ENCODE data around the gene CHMP5. TPM values are rescaled to one million over a fixed set of nuclear protein-coding genes. Genes with fewer than 3 reads are reported as not detected.
A peak's percentile ranks its signal among the peaks of the same experiment; 100 is the strongest.

CHMP5 gene
- total RNA-seq, 2 donors from 2014 or later, result 76.5 to 112 TPM

DNA sequence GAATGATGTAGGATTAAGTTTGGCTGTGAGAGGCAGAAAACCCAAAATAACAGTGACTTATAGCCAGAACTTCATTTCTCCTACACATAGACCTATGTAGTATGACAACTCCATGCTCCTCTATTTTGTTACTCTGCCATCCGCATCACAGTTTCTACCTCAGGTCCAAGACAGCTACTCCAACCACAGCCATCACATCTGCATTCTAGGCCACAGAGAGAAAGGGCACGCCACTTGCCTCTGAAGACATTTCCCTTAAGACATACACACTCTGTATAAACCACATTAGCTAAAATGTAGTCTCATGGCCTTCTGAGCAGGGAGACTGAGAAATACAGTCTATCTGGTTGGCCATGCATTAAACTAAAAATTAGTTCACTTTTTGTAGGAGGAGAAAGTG, 14.9 kb upstream of the CHMP5 start:
- Mint-ChIP-seq H3K4me1 (ENCODE audit: low read depth) (no peaks in the 10 kb centered on the region), H3K4me3 (no peak overlapping the region), H3K27ac (no peak overlapping the region), H3K27me3 (ENCODE audit: low read depth) (no peaks in the 10 kb centered on the region), H3K9me3 (no peaks in the 10 kb centered on the region), H3K36me3 (ENCODE audit: insufficient read depth in 2 of 2) (peaks cover 5 to 6% of the 10 kb centered on the region in 2 donors)
- ATAC-seq (replicated peaks in 1 of 2) (no peak), DNase-seq (no peak)

DNA sequence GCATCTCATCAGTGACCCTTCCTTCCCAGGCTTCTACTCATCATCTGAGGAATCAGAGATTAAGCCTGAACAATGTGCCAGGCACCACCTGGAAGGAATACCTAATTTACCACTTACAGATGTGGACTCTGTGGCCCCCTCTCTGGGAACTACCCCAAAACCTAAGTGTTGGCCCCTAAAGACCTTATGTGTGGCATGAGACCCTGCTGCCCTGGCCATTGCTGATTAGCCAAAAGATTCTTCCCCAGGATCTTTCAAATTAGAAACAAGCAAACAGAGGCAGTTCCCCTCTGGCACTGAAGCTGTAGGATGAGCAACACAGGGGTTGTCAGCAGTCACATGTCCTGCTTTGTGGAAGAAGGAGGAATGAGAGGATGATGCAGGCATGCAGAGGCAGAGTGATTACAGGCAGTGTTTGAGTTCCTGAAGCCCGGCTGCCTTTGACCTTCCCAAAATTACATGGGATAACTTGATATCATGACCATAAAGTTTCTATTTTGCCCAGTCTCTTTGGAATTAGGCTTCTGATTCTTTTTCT, 14.3 kb upstream of the CHMP5 start:
- no peak overlapping the region for H3K27ac Mint-ChIP-seq
- no peaks in the 10 kb centered on the region for H3K9me3 Mint-ChIP-seq
- H3K4me3 Mint-ChIP-seq, result no peak overlapping the region
- DNase-seq, result no peak
- no peak for ATAC-seq (replicated peaks in 1 of 2)
- peaks cover 6% of the 10 kb centered on the region in 2 donors for H3K36me3 Mint-ChIP-seq (ENCODE audit: insufficient read depth in 2 of 2)
- H3K4me1 Mint-ChIP-seq (ENCODE audit: low read depth), result no peaks in the 10 kb centered on the region
- H3K27me3 Mint-ChIP-seq (ENCODE audit: low read depth), result no peaks in the 10 kb centered on the region

DNA sequence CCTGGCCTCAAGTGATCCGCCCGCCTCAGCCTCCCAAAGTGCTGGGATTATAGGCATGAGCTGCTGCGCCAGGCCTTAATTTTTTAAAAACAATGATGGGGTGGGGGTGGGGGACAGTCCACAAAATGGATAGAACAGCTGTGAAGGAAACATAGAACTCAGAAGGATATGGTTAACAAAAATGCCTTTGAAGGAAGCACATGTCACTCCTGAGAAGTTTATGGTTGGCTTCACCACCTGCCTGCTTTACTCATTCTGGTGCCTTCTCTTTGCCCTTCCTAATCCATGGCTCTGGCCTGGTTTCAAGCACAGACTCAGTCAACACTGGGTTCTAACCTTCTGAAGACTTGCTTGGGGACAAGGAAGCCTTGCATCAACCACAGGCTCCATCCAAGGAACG, 10.6 kb upstream of the CHMP5 start:
- H3K27ac Mint-ChIP-seq, result no peak overlapping the region

GRCh38 chr9:33255014-33255413, 9.8 kb upstream of the CHMP5 start:
- Mint-ChIP-seq H3K36me3 (ENCODE audit: insufficient read depth in 2 of 2) (peaks cover 8 to 28% of the 10 kb centered on the region in 2 donors), H3K27ac (no peak overlapping the region)

More for the DNA sequence above, 10.6 kb upstream of the CHMP5 start:
- peaks cover 8 to 26% of the 10 kb centered on the region in 2 donors for H3K36me3 Mint-ChIP-seq (ENCODE audit: insufficient read depth in 2 of 2)
- no peaks in the 10 kb centered on the region for H3K9me3 Mint-ChIP-seq
- H3K4me3 Mint-ChIP-seq, result no peak overlapping the region
- no peak for ATAC-seq (replicated peaks in 1 of 2)
- no peaks in the 10 kb centered on the region for H3K27me3 Mint-ChIP-seq (ENCODE audit: low read depth)
- peaks cover 6% of the 10 kb centered on the region for H3K4me1 Mint-ChIP-seq (ENCODE audit: low read depth)
- no peak for DNase-seq

DNA sequence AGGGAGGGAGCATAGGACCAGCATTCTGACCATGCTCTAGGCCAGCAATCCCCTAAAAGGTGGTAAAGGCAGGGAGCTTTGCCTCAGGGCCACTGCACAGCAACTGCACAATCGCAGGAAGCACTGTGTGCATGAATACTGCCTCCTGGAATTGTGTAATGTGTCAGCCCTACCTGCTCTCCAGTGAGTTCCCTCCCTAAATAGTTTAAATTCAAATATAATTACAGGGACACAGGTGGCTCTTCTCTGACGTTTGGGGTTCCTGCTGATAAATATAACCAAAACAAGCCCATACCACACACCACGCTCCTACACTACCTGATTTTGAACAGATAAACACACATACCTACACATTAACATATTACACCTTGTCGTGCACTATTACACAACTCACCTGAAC, 9.4 kb upstream of the CHMP5 start:
- DNase-seq, result no peak
- Mint-ChIP-seq H3K4me1 (ENCODE audit: low read depth) (peaks cover 10% of the 10 kb centered on the region), H3K4me3 (no peak overlapping the region), H3K9me3 (no peaks in the 10 kb centered on the region), H3K27me3 (ENCODE audit: low read depth) (no peaks in the 10 kb centered on the region), H3K36me3 (ENCODE audit: insufficient read depth in 2 of 2) (peaks cover 10 to 32% of the 10 kb centered on the region in 2 donors), H3K27ac (no peak overlapping the region)
- no peak for ATAC-seq (replicated peaks in 1 of 2)

More at GRCh38 chr9:33255014-33255413, 9.8 kb upstream of the CHMP5 start:
- Mint-ChIP-seq H3K9me3 (no peaks in the 10 kb centered on the region), H3K4me3 (no peak overlapping the region), H3K27me3 (ENCODE audit: low read depth) (no peaks in the 10 kb centered on the region), H3K4me1 (ENCODE audit: low read depth) (peaks cover 6% of the 10 kb centered on the region)
- ATAC-seq (replicated peaks in 1 of 2), result no peak
- DNase-seq, result no peak

GRCh38 chr9:33256236-33256635, 8.6 kb upstream of the CHMP5 start:
- Mint-ChIP-seq H3K36me3 (ENCODE audit: insufficient read depth in 2 of 2) (peaks cover 12 to 33% of the 10 kb centered on the region in 2 donors), H3K27ac (no peak overlapping the region), H3K4me1 (ENCODE audit: low read depth) (peaks cover 18% of the 10 kb centered on the region), H3K9me3 (no peaks in the 10 kb centered on the region), H3K27me3 (ENCODE audit: low read depth) (no peaks in the 10 kb centered on the region), H3K4me3 (no peak overlapping the region)
- DNase-seq (no peak), ATAC-seq (replicated peaks in 1 of 2) (no peak)

DNA sequence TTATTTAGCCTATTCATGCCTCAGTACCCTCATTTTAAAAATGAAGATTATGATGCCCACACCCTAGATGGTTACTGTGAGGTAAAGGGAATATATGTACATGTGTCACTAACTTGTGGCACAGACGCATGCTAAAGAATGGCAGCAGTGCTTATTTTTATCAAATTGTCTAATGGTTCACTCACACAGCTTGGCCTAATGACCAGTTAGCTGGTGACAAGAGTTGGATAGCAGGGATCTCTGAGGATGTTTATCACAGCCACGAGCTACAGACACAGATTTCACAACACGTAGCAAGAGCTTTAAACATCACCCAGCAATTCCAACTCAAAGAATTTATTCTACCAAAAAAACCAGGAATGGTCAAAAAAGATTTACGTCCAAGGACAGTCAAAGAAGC, 7.6 kb upstream of the CHMP5 start:
- ATAC-seq (replicated peaks in 1 of 2) (no peak), DNase-seq (no peak)
- Mint-ChIP-seq H3K9me3 (no peaks in the 10 kb centered on the region), H3K27me3 (ENCODE audit: low read depth) (no peaks in the 10 kb centered on the region), H3K27ac (no peak overlapping the region), H3K36me3 (ENCODE audit: insufficient read depth in 2 of 2) (peaks cover 12 to 34% of the 10 kb centered on the region in 2 donors), H3K4me3 (no peak overlapping the region), H3K4me1 (ENCODE audit: low read depth) (peaks cover 18% of the 10 kb centered on the region)

DNA sequence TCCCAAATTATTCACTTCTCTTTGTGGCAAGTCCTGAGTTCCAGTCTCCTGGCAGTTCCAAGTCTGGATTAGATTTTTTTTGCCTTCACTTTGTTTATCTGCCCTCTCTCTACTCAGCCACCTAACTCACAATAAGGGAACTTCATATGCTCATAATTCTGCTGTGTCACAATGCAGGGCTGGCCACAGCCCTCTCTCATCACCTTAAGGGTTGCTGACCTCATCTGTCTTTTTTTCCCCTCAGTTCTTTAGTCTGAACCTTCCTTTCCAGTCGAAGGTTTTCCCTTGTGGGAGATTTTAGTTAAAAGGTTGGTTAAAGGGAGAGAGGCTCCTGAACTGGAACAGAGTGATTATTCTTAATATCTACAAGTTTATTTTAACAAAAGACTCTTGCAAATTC, 4.5 kb upstream of the CHMP5 start:
- Mint-ChIP-seq H3K27ac (no peak overlapping the region), H3K4me1 (ENCODE audit: low read depth) (peaks cover 37% of the 10 kb centered on the region), H3K36me3 (ENCODE audit: insufficient read depth in 2 of 2) (peaks cover 16 to 46% of the 10 kb centered on the region in 2 donors), H3K27me3 (ENCODE audit: low read depth) (no peaks in the 10 kb centered on the region), H3K9me3 (no peaks in the 10 kb centered on the region), H3K4me3 (no peak overlapping the region)
- no peak for DNase-seq
- ATAC-seq (replicated peaks in 1 of 2), result no peak

GRCh38 chr9:33263131-33264002, 1.5 kb upstream of the CHMP5 start:
- H3K27ac Mint-ChIP-seq, result peak overlapping the region; percentile 92
- peak overlapping the region; percentile 65 to 96 for H3K4me3 Mint-ChIP-seq
- H3K36me3 Mint-ChIP-seq (ENCODE audit: insufficient read depth in 2 of 2), result peaks cover 25 to 53% of the 10 kb centered on the region in 2 donors
- DNase-seq (peak; percentile 20 to 26), ATAC-seq (replicated peaks in 1 of 2) (no peak)
- no peaks in the 10 kb centered on the region for H3K9me3 Mint-ChIP-seq
- H3K27me3 Mint-ChIP-seq (ENCODE audit: low read depth), result no peaks in the 10 kb centered on the region
- peaks cover 63% of the 10 kb centered on the region for H3K4me1 Mint-ChIP-seq (ENCODE audit: low read depth)

DNA sequence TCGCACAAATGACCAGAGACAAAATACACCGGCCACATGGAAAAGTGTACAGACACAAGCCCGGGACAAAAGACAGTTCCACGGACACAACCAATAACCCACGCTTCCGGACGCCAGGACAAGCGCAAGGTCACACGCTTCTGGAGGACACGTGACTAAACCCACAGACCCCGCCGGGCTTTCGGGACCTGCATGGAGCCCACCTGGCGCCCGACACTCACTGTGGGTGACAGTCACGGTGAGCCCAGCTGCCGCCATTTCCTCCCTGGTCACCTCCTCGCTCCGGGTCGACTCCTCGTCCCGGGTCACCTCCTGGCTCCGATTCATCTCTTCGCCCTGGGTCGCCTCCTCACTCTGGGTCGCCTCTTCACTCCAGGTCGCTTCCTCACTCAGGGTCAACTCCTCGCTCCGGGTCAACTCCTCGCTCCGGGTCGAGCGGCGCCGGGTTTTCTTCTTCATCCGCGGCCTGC, 811 bp upstream of the CHMP5 start:
- DNase-seq (peak; percentile 51 to 62), ATAC-seq (replicated peaks in 1 of 2) (peak; percentile 13 to 28)
- Mint-ChIP-seq H3K9me3 (no peaks in the 10 kb centered on the region), H3K4me3 (peak overlapping the region; percentile 65 to 96), H3K36me3 (ENCODE audit: insufficient read depth in 2 of 2) (peaks cover 25 to 46% of the 10 kb centered on the region in 2 donors), H3K27ac (peak overlapping the region; percentile 92), H3K27me3 (ENCODE audit: low read depth) (no peaks in the 10 kb centered on the region), H3K4me1 (ENCODE audit: low read depth) (peaks cover 58% of the 10 kb centered on the region)

- H3K4me3 Mint-ChIP-seq, result peak overlapping the region; percentile 65 to 96
- no peaks in the 10 kb centered on the region for H3K9me3 Mint-ChIP-seq
- peaks cover 54% of the 10 kb centered on the region for H3K4me1 Mint-ChIP-seq (ENCODE audit: low read depth)
- DNase-seq, result no peak
- peak overlapping the region; percentile 98 for H3K27ac Mint-ChIP-seq
- ATAC-seq (replicated peaks in 1 of 2), result no peak
- peaks cover 23 to 42% of the 10 kb centered on the region in 2 donors for H3K36me3 Mint-ChIP-seq (ENCODE audit: insufficient read depth in 2 of 2)
- H3K27me3 Mint-ChIP-seq (ENCODE audit: low read depth), result no peaks in the 10 kb centered on the region
These were observed 489 bp downstream of the CHMP5 start for GRCh38 chr9:33265211-33265865.

DNA sequence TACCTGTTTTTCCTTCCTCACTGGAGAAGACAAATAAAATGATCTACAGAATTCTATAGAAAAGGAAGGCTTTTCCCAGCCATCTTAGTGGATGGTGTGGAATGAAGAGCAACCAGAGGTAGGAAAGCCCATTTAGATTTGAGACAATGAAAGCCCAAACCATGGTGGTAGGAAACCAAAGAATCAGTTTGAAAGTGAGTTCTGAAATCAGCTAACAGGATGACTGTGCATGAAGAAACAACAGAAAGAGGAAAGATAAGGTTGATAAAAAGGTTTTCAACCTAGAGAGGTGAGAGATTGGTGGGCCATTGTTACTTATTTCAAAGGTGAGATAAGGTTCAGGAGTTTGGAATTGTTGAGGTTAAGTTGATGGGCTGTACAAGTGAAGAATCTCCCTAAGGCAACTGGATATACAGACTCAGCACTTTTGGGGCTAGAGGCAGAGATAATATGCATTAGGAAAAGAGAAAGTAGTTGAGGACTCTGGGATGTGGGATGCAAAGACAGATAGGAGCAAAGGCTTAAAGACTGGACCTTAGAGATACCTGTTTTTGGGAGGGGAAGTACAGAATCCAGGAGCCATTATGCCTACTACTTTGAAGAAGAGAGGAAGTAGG, 2.4 kb downstream of the CHMP5 start:
- ATAC-seq (replicated peaks in 1 of 2), result peak in 1 of 2 donors; percentile 18
- peak overlapping the region; percentile 16 to 65 for H3K4me3 Mint-ChIP-seq
- peak overlapping the region; percentile 14 for H3K27ac Mint-ChIP-seq
- peak in 1 of 2 donors; percentile 20 for DNase-seq
- peaks cover 45% of the 10 kb centered on the region for H3K4me1 Mint-ChIP-seq (ENCODE audit: low read depth)
- H3K27me3 Mint-ChIP-seq (ENCODE audit: low read depth), result no peaks in the 10 kb centered on the region
- H3K9me3 Mint-ChIP-seq, result no peaks in the 10 kb centered on the region
- peaks cover 26 to 47% of the 10 kb centered on the region in 2 donors for H3K36me3 Mint-ChIP-seq (ENCODE audit: insufficient read depth in 2 of 2)

GRCh38 chr9:33270146-33270545, 5.3 kb downstream of the CHMP5 start:
- Mint-ChIP-seq H3K27ac (no peak overlapping the region), H3K27me3 (ENCODE audit: low read depth) (no peaks in the 10 kb centered on the region), H3K9me3 (no peaks in the 10 kb centered on the region), H3K4me3 (no peak overlapping the region), H3K4me1 (ENCODE audit: low read depth) (peaks cover 37% of the 10 kb centered on the region), H3K36me3 (ENCODE audit: insufficient read depth in 2 of 2) (peaks cover 18 to 42% of the 10 kb centered on the region in 2 donors)
- ATAC-seq (replicated peaks in 1 of 2) (no peak), DNase-seq (no peak)

All from activated T-cell treated with anti-CD3 and anti-CD28 coated beads, Interleukin-2, amount 50 U/mL, for 72 hours (primary cell).